Measurements from ENCODE around the gene COL26A1.

GRCh38 chr7:101562531-101563197 is 200.0 kb downstream of the COL26A1 start:
- TF ChIP-seq, protein P1, sequence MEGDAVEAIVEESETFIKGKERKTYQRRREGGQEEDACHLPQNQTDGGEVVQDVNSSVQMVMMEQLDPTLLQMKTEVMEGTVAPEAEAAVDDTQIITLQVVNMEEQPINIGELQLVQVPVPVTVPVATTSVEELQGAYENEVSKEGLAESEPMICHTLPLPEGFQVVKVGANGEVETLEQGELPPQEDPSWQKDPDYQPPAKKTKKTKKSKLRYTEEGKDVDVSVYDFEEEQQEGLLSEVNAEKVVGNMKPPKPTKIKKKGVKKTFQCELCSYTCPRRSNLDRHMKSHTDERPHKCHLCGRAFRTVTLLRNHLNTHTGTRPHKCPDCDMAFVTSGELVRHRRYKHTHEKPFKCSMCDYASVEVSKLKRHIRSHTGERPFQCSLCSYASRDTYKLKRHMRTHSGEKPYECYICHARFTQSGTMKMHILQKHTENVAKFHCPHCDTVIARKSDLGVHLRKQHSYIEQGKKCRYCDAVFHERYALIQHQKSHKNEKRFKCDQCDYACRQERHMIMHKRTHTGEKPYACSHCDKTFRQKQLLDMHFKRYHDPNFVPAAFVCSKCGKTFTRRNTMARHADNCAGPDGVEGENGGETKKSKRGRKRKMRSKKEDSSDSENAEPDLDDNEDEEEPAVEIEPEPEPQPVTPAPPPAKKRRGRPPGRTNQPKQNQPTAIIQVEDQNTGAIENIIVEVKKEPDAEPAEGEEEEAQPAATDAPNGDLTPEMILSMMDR (tag by site-specific recombination; IDR thresholded peaks at IDR 0.05), result no peak
- no peak for TF ChIP-seq SCRT1 (tag by site-specific recombination; IDR thresholded peaks at IDR 0.05; ENCODE audit: borderline replicate concordance)
- no peak for TF ChIP-seq ZNF274 (IDR thresholded peaks at IDR 0.05; ENCODE audit: low read length)
- TF ChIP-seq ZNF274 (tag by site-specific recombination; IDR thresholded peaks at IDR 0.05; ENCODE audit: borderline replicate concordance), result no peak
- TF ChIP-seq IKZF3 (tag by site-specific recombination; IDR thresholded peaks at IDR 0.05), result no peak
- TF ChIP-seq ZNF747 (tag by site-specific recombination; IDR thresholded peaks at IDR 0.05), result no peak
- no peak for TF ChIP-seq ZNF138 (tag by site-specific recombination; IDR thresholded peaks at IDR 0.05; ENCODE audit: borderline replicate concordance)
- TF ChIP-seq, protein P2, sequence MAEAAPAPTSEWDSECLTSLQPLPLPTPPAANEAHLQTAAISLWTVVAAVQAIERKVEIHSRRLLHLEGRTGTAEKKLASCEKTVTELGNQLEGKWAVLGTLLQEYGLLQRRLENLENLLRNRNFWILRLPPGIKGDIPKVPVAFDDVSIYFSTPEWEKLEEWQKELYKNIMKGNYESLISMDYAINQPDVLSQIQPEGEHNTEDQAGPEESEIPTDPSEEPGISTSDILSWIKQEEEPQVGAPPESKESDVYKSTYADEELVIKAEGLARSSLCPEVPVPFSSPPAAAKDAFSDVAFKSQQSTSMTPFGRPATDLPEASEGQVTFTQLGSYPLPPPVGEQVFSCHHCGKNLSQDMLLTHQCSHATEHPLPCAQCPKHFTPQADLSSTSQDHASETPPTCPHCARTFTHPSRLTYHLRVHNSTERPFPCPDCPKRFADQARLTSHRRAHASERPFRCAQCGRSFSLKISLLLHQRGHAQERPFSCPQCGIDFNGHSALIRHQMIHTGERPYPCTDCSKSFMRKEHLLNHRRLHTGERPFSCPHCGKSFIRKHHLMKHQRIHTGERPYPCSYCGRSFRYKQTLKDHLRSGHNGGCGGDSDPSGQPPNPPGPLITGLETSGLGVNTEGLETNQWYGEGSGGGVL (tag by site-specific recombination; IDR thresholded peaks at IDR 0.05), result no peak
- TF ChIP-seq ZNF664 (tag by site-specific recombination; IDR thresholded peaks at IDR 0.05), result no peak
